22Rv1 (cell line): Measurements from ENCODE around the gene CAMTA1.

Experiments
- H3K27ac ChIP-seq: fragments of 450-650 bp; 2 replicates; pipeline ENCODE4 v1.5.1; 2017
- CTCF ChIP-seq: fragments of 450-650 bp; IDR thresholded peaks from 2 replicates; pipeline ENCODE4 v1.5.1; 2017; ENCODE audit warnings: mild to moderate bottlenecking
- ZFX ChIP-seq: fragments of 450-650 bp; IDR thresholded peaks from 2 replicates; pipeline ENCODE4 v1.6.1; 2017; ENCODE audit warnings: antibody characterized with exemption, borderline replicate concordance

Gene CAMTA1

DNA sequence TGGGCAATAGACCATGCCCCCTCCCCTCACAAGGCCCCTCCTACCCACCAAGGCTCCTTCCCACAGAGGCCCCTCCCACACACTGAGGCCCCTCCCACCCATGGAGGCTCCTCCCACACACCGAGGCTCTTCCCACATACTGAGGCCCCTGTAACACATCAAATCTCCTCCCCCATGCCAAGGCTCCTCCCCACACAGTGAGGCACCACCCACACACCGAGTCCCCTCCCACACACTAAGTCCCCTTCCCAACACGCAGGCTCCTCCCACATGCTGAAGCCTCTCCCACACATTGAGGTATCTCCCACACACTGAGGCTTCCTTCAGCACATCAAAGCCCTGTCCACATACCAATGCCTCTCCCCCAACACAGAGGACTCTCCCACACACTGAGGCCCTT, 391.8 kb downstream of the CAMTA1 start:
- no peak overlapping the region for H3K27ac ChIP-seq
- no peak for TF ChIP-seq CTCF
- TF ChIP-seq ZFX = no peak

GRCh38 chr1:7177438-7178146, 392.3 kb downstream of the CAMTA1 start:
- TF ChIP-seq ZFX (no peak), CTCF (no peak)

DNA sequence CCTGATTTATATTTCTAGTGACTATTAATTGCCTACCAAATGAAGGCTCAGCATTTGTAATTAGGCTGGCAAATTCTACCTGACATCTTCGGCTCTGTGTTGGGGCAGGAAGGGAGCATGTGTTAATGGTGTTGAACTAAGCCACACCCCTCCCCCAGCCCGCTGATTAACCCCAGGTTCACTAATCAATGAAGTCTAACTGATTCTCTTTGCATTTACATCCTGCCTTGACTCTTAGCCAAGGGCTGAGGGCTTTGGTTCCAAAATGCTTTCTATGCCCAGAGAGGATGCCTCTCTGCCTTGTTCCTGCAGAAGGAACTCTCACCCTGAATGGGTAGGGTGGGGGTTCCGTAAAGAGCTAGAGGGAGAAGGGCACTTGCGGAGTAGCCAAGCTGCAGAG, 393.1 kb downstream of the CAMTA1 start:
- H3K27ac ChIP-seq = no peak overlapping the region
- TF ChIP-seq ZFX = no peak
- TF ChIP-seq CTCF = no peak

More at GRCh38 chr1:7177438-7178146, 392.3 kb downstream of the CAMTA1 start:
- no peak overlapping the region for H3K27ac ChIP-seq

DNA sequence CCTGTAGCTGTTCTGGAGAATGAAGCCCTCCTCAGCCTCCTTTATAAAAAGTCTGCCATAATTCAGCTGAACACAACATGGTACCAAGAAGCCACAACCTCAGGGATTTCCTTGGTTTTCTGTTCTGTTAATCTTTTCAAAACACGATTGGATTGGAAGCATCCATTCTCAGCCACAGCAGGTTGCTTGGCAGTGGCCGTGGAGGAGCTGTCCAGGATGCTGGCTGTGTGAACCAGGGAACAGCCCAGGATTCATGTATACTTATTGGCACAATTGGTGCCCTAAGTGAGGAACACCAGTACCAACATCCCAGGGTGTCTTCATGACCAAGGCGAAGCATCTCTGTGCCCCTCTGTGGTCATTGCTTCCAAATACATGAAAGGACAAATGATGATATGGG, 393.5 kb downstream of the CAMTA1 start:
- TF ChIP-seq ZFX (no peak), CTCF (no peak)

DNA sequence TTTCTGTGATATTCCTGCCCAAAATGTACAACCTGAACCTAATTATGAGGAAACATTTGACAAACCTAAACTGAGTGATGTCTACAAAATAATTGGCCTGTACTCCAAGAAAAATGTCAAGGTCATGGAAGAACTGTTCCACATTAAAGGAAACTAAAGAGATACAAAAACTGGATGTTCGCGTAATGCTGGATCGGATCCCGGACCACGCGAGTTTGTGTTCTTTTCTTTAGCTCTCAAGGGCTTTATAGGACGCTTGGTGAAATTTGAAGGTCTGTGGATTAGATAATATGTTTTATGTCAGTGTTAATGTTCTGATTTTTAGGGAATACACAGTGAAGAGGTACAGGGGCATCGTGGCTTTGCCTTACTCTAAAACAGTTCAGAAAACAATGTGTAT, 400.5 kb downstream of the CAMTA1 start:
- H3K27ac ChIP-seq = no peak overlapping the region
- TF ChIP-seq ZFX (no peak), CTCF (no peak)

More for the DNA sequence above, 393.5 kb downstream of the CAMTA1 start:
- no peak overlapping the region for H3K27ac ChIP-seq

DNA sequence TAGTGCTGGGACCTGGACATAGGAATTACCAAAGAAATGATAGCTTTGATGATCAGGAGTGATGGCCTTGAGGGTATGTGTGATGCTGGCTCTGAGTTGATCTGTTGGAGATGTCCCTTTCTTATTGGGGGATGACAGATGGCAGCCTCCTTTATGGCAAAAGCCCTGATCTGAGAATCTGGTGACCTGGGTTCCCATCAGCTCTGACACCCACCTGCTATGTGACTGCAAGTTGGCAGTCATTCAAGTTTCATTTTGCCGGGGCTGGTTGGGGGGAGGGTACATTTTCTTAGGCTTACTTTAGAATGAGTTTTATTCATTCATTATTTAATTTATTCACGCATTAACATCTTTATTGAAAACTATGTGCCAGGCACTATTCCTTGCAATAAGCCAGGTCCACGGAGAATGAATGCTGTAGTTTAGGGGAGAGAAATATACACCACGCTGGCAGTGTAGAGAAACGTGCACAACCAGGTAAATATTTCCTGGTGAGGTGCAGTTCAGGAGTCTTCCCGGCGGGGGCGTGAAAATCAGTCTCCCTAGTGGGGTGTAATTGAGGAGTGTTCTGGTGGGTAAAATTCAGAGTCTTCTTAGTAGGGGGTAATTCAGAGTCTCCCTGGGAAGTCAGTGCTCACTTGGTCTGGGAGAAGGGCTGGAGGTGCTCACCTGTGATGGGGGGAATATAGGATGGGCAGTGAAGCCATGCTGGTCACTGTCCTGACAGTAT, 401.3 kb downstream of the CAMTA1 start:
- TF ChIP-seq CTCF = no peak
- TF ChIP-seq ZFX = no peak
- no peak overlapping the region for H3K27ac ChIP-seq

GRCh38 chr1:7187112-7187493, 401.8 kb downstream of the CAMTA1 start:
- no peak overlapping the region for H3K27ac ChIP-seq
- no peak for TF ChIP-seq ZFX
- TF ChIP-seq CTCF = no peak
